NCI-H2171 treated with DMSO at 0.1 percent for 48 hours (cell line): ENCODE data around the gene SNX19.
"Not testable (repeated sequence)": the region's sequence is repeated elsewhere in the genome, so short reads cannot be mapped to it uniquely, and the experiment has no call there.

Experiments used
- DNase-seq: peaks from one replicate; lab custom pipeline; 2025; lab: John Stamatoyannopoulos, UW

Gene SNX19

GRCh38 chr11:130872102-130872501 is 44.2 kb downstream of the SNX19 start:
- no peak for DNase-seq

GRCh38 chr11:130871616-130872015 is 44.7 kb downstream of the SNX19 start:
- DNase-seq: no peak

- DNase-seq: no peak
These were observed 47.4 kb downstream of the SNX19 start for GRCh38 chr11:130868721-130869390.

- no peak for DNase-seq
These were observed 48.1 kb downstream of the SNX19 start for GRCh38 chr11:130868086-130868710.

GRCh38 chr11:130866831-130867230 is 49.4 kb downstream of the SNX19 start:
- DNase-seq: no peak

GRCh38 chr11:130865774-130866114 is 50.5 kb downstream of the SNX19 start:
- no peak for DNase-seq

- DNase-seq: no peak
These were observed 51.0 kb downstream of the SNX19 start for GRCh38 chr11:130865091-130865773.

- peak; percentile 67 for DNase-seq
These were observed 54.1 kb downstream of the SNX19 start for GRCh38 chr11:130861902-130862860.

- no peak for DNase-seq
These were observed 55.0 kb downstream of the SNX19 start for GRCh38 chr11:130861283-130861682.

- DNase-seq: no peak
These were observed 56.4 kb downstream of the SNX19 start for GRCh38 chr11:130859886-130860285.

GRCh38 chr11:130858215-130858614 is 58.1 kb downstream of the SNX19 start:
- no peak for DNase-seq

- DNase-seq: not testable (repeated sequence)
These were observed 60.6 kb downstream of the SNX19 start for GRCh38 chr11:130855707-130856106.

GRCh38 chr11:130854483-130854882 is 61.8 kb downstream of the SNX19 start:
- DNase-seq: no peak

- DNase-seq: no peak
These were observed 63.7 kb downstream of the SNX19 start for GRCh38 chr11:130852589-130852988.

- no peak for DNase-seq
These were observed 65.9 kb downstream of the SNX19 start for GRCh38 chr11:130850185-130850944.

- DNase-seq: no peak
These were observed 67.1 kb downstream of the SNX19 start for GRCh38 chr11:130849215-130849568.

GRCh38 chr11:130848361-130849214 is 67.7 kb downstream of the SNX19 start:
- no peak for DNase-seq

- DNase-seq: no peak
These were observed 68.8 kb downstream of the SNX19 start for GRCh38 chr11:130847517-130847916.

GRCh38 chr11:130846606-130847005 is 69.7 kb downstream of the SNX19 start:
- no peak for DNase-seq

GRCh38 chr11:130842001-130842400 is 74.3 kb downstream of the SNX19 start:
- no peak for DNase-seq

GRCh38 chr11:130840679-130841078 is 75.6 kb downstream of the SNX19 start:
- no peak for DNase-seq
